HepG2 (cell line): ENCODE results near the gene FMNL2. TPM values are rescaled to one million over a fixed set of nuclear protein-coding genes. Genes with fewer than 3 reads are reported as not detected.

Experiments
- CEBPG ChIP-seq: IDR thresholded peaks from 2 replicates; pipeline ENCODE4 v1.6.1; 2016
- DDIT3 ChIP-seq: sonication (generic); formaldehyde crosslinking; IDR thresholded peaks from 2 replicates; pipeline ENCODE4 v1.4.0; 2020; ENCODE audit warnings: mild to moderate bottlenecking, missing genetic modification reagents
- FOXP1 ChIP-seq, 2 experiments: fragments of 450-650 bp in 1 of 2; IDR thresholded peaks; 2 replicates each; pipeline ENCODE4 v1.6.1; 2017 to 2018; ENCODE audit warnings: antibody characterized with exemption in 1 of 2
- HNRNPLL ChIP-seq: fragments of 200-400 bp; formaldehyde crosslinking; IDR thresholded peaks from 2 replicates; pipeline ENCODE4 v1.6.1; 2017; ENCODE audit warnings: mild to moderate bottlenecking, low read depth, low read length; ENCODE audit not compliant: poor library complexity, severe bottlenecking
- JUNB ChIP-seq: sonication (generic); formaldehyde crosslinking; IDR thresholded peaks from 2 replicates; pipeline ENCODE4 v1.8.0; 2022; ENCODE audit warnings: missing genetic modification reagents, mild to moderate bottlenecking, borderline replicate concordance
- NCOA2 ChIP-seq: sonication (generic); formaldehyde crosslinking; IDR thresholded peaks from 2 replicates; pipeline ENCODE4 v1.8.0; 2022; ENCODE audit warnings: inconsistent platforms
- PATZ1 ChIP-seq: sonication (generic); formaldehyde crosslinking; IDR thresholded peaks from 2 replicates; pipeline ENCODE4 v1.4.0; 2020; ENCODE audit warnings: missing genetic modification reagents
- REST ChIP-seq, 2 experiments: IDR thresholded peaks; 2 replicates each; pipeline ENCODE4 v1.6.1; 2011 to 2012; ENCODE audit warnings: low read length in 2 of 2, borderline replicate concordance in 1 of 2, low read depth in 1 of 2, mild to moderate bottlenecking in 1 of 2, moderate library complexity in 1 of 2
- SIN3B ChIP-seq: fragments of 150-350 bp; IDR thresholded peaks from 2 replicates; pipeline ENCODE4 v1.6.1; 2014; ENCODE audit warnings: low read length
- SOX13 ChIP-seq, 3 experiments: fragments of 450-650 bp in 1 of 3; sonication (generic) in 1 of 3; formaldehyde crosslinking in 1 of 3; IDR thresholded peaks in 2 of 3; conservative IDR thresholded peaks in 1 of 3; 2 replicates each; pipeline versions ENCODE4 v1.5.0 to v1.6.1; 2016 to 2020; ENCODE audit warnings: antibody characterized with exemption in 1 of 3, mild to moderate bottlenecking in 1 of 3, missing compliant biosample characterization in 1 of 3, missing genetic modification reagents in 1 of 3, moderate library complexity in 1 of 3
- SOX6 ChIP-seq, 2 experiments: fragments of 450-650 bp in 1 of 2; sonication (generic) in 1 of 2; formaldehyde crosslinking in 1 of 2; IDR thresholded peaks; 2 replicates each; pipeline versions ENCODE4 v1.4.0 to v1.6.1; 2017 to 2020; ENCODE audit warnings: antibody characterized with exemption in 1 of 2, mild to moderate bottlenecking in 1 of 2, missing genetic modification reagents in 1 of 2
- TCF7 ChIP-seq: sonication (generic); IDR thresholded peaks from 2 replicates; pipeline ENCODE4 v1.6.1; 2016; ENCODE audit warnings: antibody characterized with exemption, low read depth
- ZC3H4 ChIP-seq: sonication (generic); formaldehyde crosslinking; IDR thresholded peaks from 2 replicates; pipeline ENCODE4 v1.4.0; 2020; ENCODE audit warnings: missing genetic modification reagents, borderline replicate concordance
- ZNF572 ChIP-seq: sonication (generic); formaldehyde crosslinking; IDR thresholded peaks from 2 replicates; pipeline ENCODE4 v1.5.1; 2020; ENCODE audit warnings: mild to moderate bottlenecking, missing genetic modification reagents
- polyA plus RNA-seq, 8 experiments: library from polyadenylated mRNA; depleted of rRNA in 3 of 8; stranded (reverse) in 7 of 8; unstranded in 1 of 8; fragments of >200 nt; fragmentation: Illumina TruSeq in 4 of 8; extraction: Trizol in 4 of 8; gene quantifications; 2 replicates each; pipeline versions ENCODE4 v1.2.1 to v1.2.3, GENCODE V29; 2011 to 2016; ENCODE audit warnings: low read depth in 4 of 8, missing spikeins in 1 of 8, mixed read lengths in 1 of 8; ENCODE audit not compliant: insufficient read depth in 1 of 8
- total RNA-seq, 5 experiments: library from RNA; depleted of rRNA; stranded (reverse); fragments of >200 nt; fragmentation: Illumina TruSeq; extraction: Trizol; gene quantifications; 2 replicates each; pipeline ENCODE4 v1.2.3, GENCODE V29; 2016; ENCODE audit warnings: low read depth in 1 of 5
- TF ChIP-seq, protein P1 (sequence below): sonication (generic); formaldehyde crosslinking; IDR thresholded peaks from 2 replicates; pipeline ENCODE4 v1.4.0; 2020; ENCODE audit warnings: missing genetic modification reagents
- TF ChIP-seq, protein P2 (sequence below): sonication (generic); IDR thresholded peaks from 2 replicates; pipeline ENCODE4 v1.6.1; 2016; ENCODE audit warnings: low read depth, borderline replicate concordance
- TF ChIP-seq, protein P3 (sequence below): sonication (generic); formaldehyde crosslinking; IDR thresholded peaks from 2 replicates; pipeline ENCODE4 v1.4.0; 2020; ENCODE audit warnings: mild to moderate bottlenecking, missing genetic modification reagents

FMNL2 gene
- total and polyA plus RNA-seq, 2 of the 13 experiments (the other 11 are each of a cell fraction or from before 2014, with no cell fraction given) = 66.5 to 67.7 TPM

GRCh38 chr2:152359573-152360363 lies 24.8 kb downstream of the FMNL2 start (continued):
- TF ChIP-seq REST (IDR thresholded peaks at IDR 0.05; ENCODE audit: borderline replicate concordance in 1 of 2, low read depth in 1 of 2, low read length in 2 of 2) = 0 out of 4 replicates have a peak, but pooled peaks of 1 of the 2 experiments have one; percentile 28
- TF ChIP-seq HNRNPLL = no peak
- TF ChIP-seq ZNF572 (CRISPR knock-in tag) = no peak
- TF ChIP-seq, protein P1, sequence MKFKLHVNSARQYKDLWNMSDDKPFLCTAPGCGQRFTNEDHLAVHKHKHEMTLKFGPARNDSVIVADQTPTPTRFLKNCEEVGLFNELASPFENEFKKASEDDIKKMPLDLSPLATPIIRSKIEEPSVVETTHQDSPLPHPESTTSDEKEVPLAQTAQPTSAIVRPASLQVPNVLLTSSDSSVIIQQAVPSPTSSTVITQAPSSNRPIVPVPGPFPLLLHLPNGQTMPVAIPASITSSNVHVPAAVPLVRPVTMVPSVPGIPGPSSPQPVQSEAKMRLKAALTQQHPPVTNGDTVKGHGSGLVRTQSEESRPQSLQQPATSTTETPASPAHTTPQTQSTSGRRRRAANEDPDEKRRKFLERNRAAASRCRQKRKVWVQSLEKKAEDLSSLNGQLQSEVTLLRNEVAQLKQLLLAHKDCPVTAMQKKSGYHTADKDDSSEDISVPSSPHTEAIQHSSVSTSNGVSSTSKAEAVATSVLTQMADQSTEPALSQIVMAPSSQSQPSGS (CRISPR knock-in tag) = 0 out of 2 replicates have a peak, but pooled peaks have one; percentile 70
- TF ChIP-seq SIN3B = no peak
- TF ChIP-seq NCOA2 (CRISPR knock-in tag) = peak; percentile 78; the same call in 1 of the 2 replicates
- no peak for TF ChIP-seq SOX13 (IDR thresholded peaks at IDR 0.05)
- TF ChIP-seq SOX13 (CRISPR knock-in tag; conservative IDR thresholded peaks at IDR 0.05 in 1 of 2, IDR thresholded peaks at IDR 0.05 in 1 of 2) = peak in 1 of 2 experiments; percentile 87; a peak in 2 of 4 replicates
- peak; percentile 80 for TF ChIP-seq CEBPG
- TF ChIP-seq, protein P2, sequence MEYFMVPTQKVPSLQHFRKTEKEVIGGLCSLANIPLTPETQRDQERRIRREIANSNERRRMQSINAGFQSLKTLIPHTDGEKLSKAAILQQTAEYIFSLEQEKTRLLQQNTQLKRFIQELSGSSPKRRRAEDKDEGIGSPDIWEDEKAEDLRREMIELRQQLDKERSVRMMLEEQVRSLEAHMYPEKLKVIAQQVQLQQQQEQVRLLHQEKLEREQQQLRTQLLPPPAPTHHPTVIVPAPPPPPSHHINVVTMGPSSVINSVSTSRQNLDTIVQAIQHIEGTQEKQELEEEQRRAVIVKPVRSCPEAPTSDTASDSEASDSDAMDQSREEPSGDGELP = no peak
- TF ChIP-seq TCF7 = peak; percentile 78
- TF ChIP-seq FOXP1 (IDR thresholded peaks at IDR 0.05) = no peak
- peak; percentile 38; the same call in 1 of the 2 replicates for TF ChIP-seq FOXP1 (CRISPR knock-in tag; IDR thresholded peaks at IDR 0.05)
- no peak for TF ChIP-seq ZC3H4
- no peak for TF ChIP-seq SOX6 (IDR thresholded peaks at IDR 0.05)
- peak; percentile 84 for TF ChIP-seq SOX6 (CRISPR knock-in tag; IDR thresholded peaks at IDR 0.05)
- no peak for TF ChIP-seq DDIT3 (CRISPR knock-in tag)
- TF ChIP-seq, protein P3, sequence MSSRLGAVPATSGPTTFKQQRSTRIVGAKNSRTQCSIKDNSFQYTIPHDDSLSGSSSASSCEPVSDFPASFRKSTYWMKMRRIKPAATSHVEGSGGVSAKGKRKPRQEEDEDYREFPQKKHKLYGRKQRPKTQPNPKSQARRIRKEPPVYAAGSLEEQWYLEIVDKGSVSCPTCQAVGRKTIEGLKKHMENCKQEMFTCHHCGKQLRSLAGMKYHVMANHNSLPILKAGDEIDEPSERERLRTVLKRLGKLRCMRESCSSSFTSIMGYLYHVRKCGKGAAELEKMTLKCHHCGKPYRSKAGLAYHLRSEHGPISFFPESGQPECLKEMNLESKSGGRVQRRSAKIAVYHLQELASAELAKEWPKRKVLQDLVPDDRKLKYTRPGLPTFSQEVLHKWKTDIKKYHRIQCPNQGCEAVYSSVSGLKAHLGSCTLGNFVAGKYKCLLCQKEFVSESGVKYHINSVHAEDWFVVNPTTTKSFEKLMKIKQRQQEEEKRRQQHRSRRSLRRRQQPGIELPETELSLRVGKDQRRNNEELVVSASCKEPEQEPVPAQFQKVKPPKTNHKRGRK (CRISPR knock-in tag) = peak; percentile 46; the same call in 1 of the 2 replicates
- TF ChIP-seq JUNB (CRISPR knock-in tag) = peak; percentile 13; the same call in 1 of the 2 replicates
- TF ChIP-seq PATZ1 (CRISPR knock-in tag) = peak; percentile 56
